ENCODE results near the gene ARMH2.

Gene ARMH2

DNA sequence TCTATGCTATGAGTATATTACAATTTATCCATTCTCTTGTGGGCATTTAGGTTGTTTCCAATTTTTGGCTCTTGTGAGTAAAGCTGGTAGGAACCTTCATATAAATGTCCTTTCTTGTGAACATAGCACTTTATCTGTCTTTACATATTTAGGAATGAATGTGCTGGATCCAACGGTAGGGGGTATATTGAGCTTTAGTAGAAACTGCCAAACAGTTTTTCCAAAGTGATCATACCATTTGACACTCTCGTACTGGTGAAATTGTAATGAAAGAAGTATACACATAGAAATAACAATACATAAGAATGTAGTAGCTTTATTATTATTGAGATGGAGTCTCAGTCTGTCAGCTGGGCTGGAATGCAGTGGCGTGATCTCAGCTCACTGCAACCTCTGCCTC, 30.9 kb upstream of the ARMH2 start:
- no peak overlapping the region for H3K27ac ChIP-seq

GRCh38 chr6:24827970-24828369, 29.3 kb upstream of the ARMH2 start:
- no peak overlapping the region for H3K4me3 ChIP-seq
- TF ChIP-seq, protein P1, sequence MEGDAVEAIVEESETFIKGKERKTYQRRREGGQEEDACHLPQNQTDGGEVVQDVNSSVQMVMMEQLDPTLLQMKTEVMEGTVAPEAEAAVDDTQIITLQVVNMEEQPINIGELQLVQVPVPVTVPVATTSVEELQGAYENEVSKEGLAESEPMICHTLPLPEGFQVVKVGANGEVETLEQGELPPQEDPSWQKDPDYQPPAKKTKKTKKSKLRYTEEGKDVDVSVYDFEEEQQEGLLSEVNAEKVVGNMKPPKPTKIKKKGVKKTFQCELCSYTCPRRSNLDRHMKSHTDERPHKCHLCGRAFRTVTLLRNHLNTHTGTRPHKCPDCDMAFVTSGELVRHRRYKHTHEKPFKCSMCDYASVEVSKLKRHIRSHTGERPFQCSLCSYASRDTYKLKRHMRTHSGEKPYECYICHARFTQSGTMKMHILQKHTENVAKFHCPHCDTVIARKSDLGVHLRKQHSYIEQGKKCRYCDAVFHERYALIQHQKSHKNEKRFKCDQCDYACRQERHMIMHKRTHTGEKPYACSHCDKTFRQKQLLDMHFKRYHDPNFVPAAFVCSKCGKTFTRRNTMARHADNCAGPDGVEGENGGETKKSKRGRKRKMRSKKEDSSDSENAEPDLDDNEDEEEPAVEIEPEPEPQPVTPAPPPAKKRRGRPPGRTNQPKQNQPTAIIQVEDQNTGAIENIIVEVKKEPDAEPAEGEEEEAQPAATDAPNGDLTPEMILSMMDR (IDR thresholded peaks at IDR 0.05), result no peak
- DNase-seq (ENCODE audit: low spot score), result no peak
- H3K27ac ChIP-seq, result no peak overlapping the region

More for the DNA sequence above, 30.9 kb upstream of the ARMH2 start:
- DNase-seq (ENCODE audit: low spot score), result no peak
- TF ChIP-seq, protein P1 (IDR thresholded peaks at IDR 0.05), result no peak
- no peak overlapping the region for H3K4me3 ChIP-seq

DNA sequence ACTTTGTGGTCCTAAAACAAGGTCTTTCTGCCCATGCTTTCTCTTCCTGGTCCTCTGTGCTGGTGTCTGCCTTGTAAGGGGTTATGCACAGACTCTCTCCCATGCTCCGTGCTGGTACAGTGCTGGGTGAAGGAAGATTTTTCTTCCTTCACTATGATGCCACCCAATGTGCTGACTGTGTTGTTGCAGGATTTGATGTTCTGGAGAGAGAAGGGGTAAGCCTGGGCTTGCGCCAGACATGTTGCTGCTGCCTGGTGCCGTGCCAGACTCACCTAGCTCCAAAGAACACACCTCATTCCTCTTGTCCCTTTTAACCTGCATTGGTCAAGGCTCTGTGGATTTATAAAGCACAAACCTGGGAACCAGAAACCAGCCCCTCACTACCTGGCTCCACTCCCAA, 28.4 kb upstream of the ARMH2 start:
- DNase-seq (ENCODE audit: low spot score), result no peak
- Histone ChIP-seq H3K4me3 (no peak overlapping the region), H3K27ac (no peak overlapping the region)
- TF ChIP-seq, protein P1 (IDR thresholded peaks at IDR 0.05), result no peak

- no peak for DNase-seq (ENCODE audit: low spot score)
- Histone ChIP-seq H3K4me3 (no peak overlapping the region), H3K27ac (no peak overlapping the region)
- TF ChIP-seq, protein P1 (IDR thresholded peaks at IDR 0.05), result no peak
Observed at GRCh38 chr6:24825130-24825630, 26.5 kb upstream of the ARMH2 start.

DNA sequence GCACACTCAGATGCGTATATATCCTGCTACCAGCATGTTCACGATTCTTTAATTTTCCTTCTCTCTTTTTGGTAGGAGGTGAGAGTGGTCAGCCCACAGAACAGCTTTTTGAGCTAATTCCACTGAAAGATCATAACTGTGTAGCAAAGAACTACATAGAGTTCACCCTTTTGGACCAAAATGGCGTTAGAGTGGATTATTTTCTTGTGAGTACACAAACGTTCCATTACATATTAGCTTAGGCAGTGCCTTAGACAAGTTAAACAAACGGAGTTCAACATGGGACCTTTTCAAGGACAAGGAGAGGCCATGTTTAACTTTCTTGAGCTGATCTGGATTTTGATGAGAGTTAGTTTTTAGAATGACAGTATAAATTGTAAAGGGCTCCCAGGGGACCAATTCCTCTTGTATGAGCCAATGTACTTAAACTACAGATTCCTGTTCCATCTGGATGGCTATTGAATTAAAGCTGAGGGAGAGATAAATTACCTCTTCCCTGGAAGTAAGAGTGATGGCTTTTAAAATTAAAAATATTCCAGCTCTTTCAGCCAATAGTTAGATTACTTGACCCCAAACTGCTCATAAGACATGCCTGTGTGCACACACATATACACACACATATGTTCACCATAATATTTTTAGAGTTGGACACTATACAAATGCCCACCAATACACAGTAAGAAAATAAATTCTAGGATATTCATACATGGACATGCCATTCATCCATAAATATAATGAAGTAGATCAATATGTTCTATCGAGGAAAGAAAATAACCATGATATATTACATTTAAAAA, 25.6 kb upstream of the ARMH2 start:
- Histone ChIP-seq H3K27ac (no peak overlapping the region), H3K4me3 (no peak overlapping the region)
- DNase-seq (ENCODE audit: low spot score), result no peak
- TF ChIP-seq, protein P1 (IDR thresholded peaks at IDR 0.05), result no peak

DNA sequence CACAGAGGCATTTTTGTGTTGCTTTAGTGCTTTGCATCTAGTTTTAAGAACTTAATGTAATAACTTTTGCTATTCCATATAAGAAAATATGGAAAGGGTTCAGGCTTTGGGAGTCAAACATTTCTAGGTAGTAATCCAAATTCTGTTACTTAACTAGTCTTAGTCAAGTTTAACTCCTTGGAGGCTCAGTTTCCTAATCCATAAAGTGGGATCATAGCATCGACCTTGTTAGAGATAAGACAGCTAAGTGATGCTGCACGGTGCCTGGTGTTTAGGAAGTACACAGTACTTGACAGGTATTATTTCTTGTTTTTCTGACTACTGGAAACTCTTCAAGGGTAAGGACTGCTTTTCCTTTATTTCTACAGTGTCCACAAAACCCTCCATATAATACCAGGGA, 24.5 kb upstream of the ARMH2 start:
- no peak overlapping the region for H3K4me3 ChIP-seq
- no peak overlapping the region for H3K27ac ChIP-seq
- no peak for DNase-seq (ENCODE audit: low spot score)
- TF ChIP-seq, protein P1 (IDR thresholded peaks at IDR 0.05), result no peak

- Histone ChIP-seq H3K4me3 (no peak overlapping the region), H3K27ac (no peak overlapping the region)
- TF ChIP-seq, protein P1 (IDR thresholded peaks at IDR 0.05), result no peak
- DNase-seq (ENCODE audit: low spot score), result no peak
Observed at GRCh38 chr6:24822696-24823095, 24.0 kb upstream of the ARMH2 start.
